DND-41 (cell line): ENCODE measurements around the gene HPS1.

ENCODE experiments used
- ATAC-seq: fragments of 200-7000 bp; cut with Tn5 transposase; 3 replicates; pipeline ENCODE4 v1.9.1; 2021; ENCODE audit warnings: low read depth; ENCODE audit not compliant: insufficient read depth
- DNase-seq: peaks from one replicate; pipeline ENCODE4 v3.0.0-alpha.2; 2020
- H2AFZ ChIP-seq: 2 replicates; pipeline ENCODE4 v1.6.0; 2012; ENCODE audit warnings: low read depth, low read length
- H3K27ac ChIP-seq: 2 replicates; pipeline ENCODE4 v1.5.1; 2012; ENCODE audit warnings: low read length, inconsistent platforms
- H3K27me3 ChIP-seq: fragments of 200-600 bp; sonication (generic); 2 replicates; pipeline ENCODE4 v1.6.0; 2012; ENCODE audit warnings: low read length, mild to moderate bottlenecking, inconsistent platforms; ENCODE audit not compliant: insufficient read depth, poor library complexity
- H3K36me3 ChIP-seq: 2 replicates; pipeline ENCODE4 v1.5.1; 2012; ENCODE audit warnings: low read length, inconsistent platforms; ENCODE audit not compliant: insufficient read depth
- H3K4me1 ChIP-seq: 2 replicates; pipeline ENCODE4 v1.5.1; 2012; ENCODE audit warnings: mild to moderate bottlenecking, low read length; ENCODE audit not compliant: insufficient read depth
- H3K4me2 ChIP-seq: 2 replicates; pipeline ENCODE4 v1.6.0; 2012; ENCODE audit warnings: mild to moderate bottlenecking, moderate library complexity, low read length, inconsistent platforms; ENCODE audit not compliant: insufficient read depth
- H3K4me3 ChIP-seq, 2 experiments: fragments of 200-600 bp in 1 of 2; shearing (Covaris generic) in 1 of 2; 2 replicates each; pipeline ENCODE4 v1.5.1; 2012 to 2016; ENCODE audit warnings: inconsistent platforms in 2 of 2, low read length in 2 of 2, mild to moderate bottlenecking in 2 of 2, low read depth in 1 of 2, moderate library complexity in 1 of 2
- H3K79me2 ChIP-seq: 2 replicates; pipeline ENCODE4 v1.6.0; 2012; ENCODE audit warnings: low read length, inconsistent platforms; ENCODE audit not compliant: insufficient read depth
- H3K9ac ChIP-seq: 2 replicates; pipeline ENCODE4 v1.6.0; 2012; ENCODE audit warnings: low read depth, mild to moderate bottlenecking, inconsistent platforms, low read length, moderate library complexity
- H3K9me3 ChIP-seq: 2 replicates; pipeline ENCODE4 v1.5.1; 2012; ENCODE audit warnings: low read length, moderate library complexity, mild to moderate bottlenecking, inconsistent platforms; ENCODE audit not compliant: insufficient read depth, severe bottlenecking
- H4K20me1 ChIP-seq: 2 replicates; pipeline ENCODE4 v1.6.0; 2012; ENCODE audit warnings: low read length; ENCODE audit not compliant: insufficient read depth
- CTCF ChIP-seq: IDR thresholded peaks from 2 replicates; pipeline ENCODE4 v1.5.1; 2012; ENCODE audit warnings: borderline replicate concordance, low read length, moderate library complexity, mild to moderate bottlenecking; ENCODE audit not compliant: poor library complexity, severe bottlenecking; ENCODE audit errors: extremely low read depth
- EZH2 ChIP-seq: IDR thresholded peaks from 3 replicates; pipeline ENCODE4 v1.6.1; 2012; ENCODE audit warnings: borderline replicate concordance, low read depth, mild to moderate bottlenecking, moderate library complexity, low read length, inconsistent platforms; ENCODE audit not compliant: severe bottlenecking

The HPS1 gene

GRCh38 chr10:98433881-98434732 lies 12.6 kb downstream of the HPS1 start:
- DNase-seq, result no peak
- no peak overlapping the region for H3K4me2 ChIP-seq
- H3K36me3 ChIP-seq, result peaks cover 77% of the 10 kb centered on the region

GRCh38 chr10:98433371-98433770 lies 13.4 kb downstream of the HPS1 start:
- no peaks in the 10 kb centered on the region for H3K79me2 ChIP-seq
- ATAC-seq (no peak), DNase-seq (no peak)
- TF ChIP-seq EZH2, result no peak
- no peak for TF ChIP-seq CTCF
- no peaks in the 10 kb centered on the region for H3K27me3 ChIP-seq
- peaks cover 18% of the 10 kb centered on the region for H3K9me3 ChIP-seq
- H3K36me3 ChIP-seq, result peaks cover 72% of the 10 kb centered on the region
- H2AFZ ChIP-seq, result no peak overlapping the region
- no peak overlapping the region for H3K9ac ChIP-seq
- no peak overlapping the region for H3K4me3 ChIP-seq
- H3K27ac ChIP-seq, result no peak overlapping the region
- H3K4me1 ChIP-seq, result no peaks in the 10 kb centered on the region
- no peaks in the 10 kb centered on the region; the same call in 1 of the 2 replicates for H4K20me1 ChIP-seq
- no peak overlapping the region for H3K4me2 ChIP-seq

More at GRCh38 chr10:98433881-98434732, 12.6 kb downstream of the HPS1 start:
- no peak for ATAC-seq
- TF ChIP-seq EZH2, result no peak
- no peak for TF ChIP-seq CTCF
- H3K4me1 ChIP-seq, result no peaks in the 10 kb centered on the region
- no peak overlapping the region for H2AFZ ChIP-seq
- H3K79me2 ChIP-seq, result no peaks in the 10 kb centered on the region
- no peaks in the 10 kb centered on the region for H3K27me3 ChIP-seq
- H3K4me3 ChIP-seq, result no peak overlapping the region
- no peaks in the 10 kb centered on the region; the same call in 1 of the 2 replicates for H4K20me1 ChIP-seq
- peaks cover 18% of the 10 kb centered on the region for H3K9me3 ChIP-seq
- no peak overlapping the region for H3K27ac ChIP-seq
- no peak overlapping the region for H3K9ac ChIP-seq

- Histone ChIP-seq H3K27ac (no peak overlapping the region), H3K4me2 (no peak overlapping the region), H3K4me1 (no peaks in the 10 kb centered on the region), H3K27me3 (no peaks in the 10 kb centered on the region), H2AFZ (no peak overlapping the region), H4K20me1 (no peaks in the 10 kb centered on the region; the same call in 1 of the 2 replicates), H3K4me3 (no peak overlapping the region), H3K79me2 (no peaks in the 10 kb centered on the region), H3K36me3 (peaks cover 80% of the 10 kb centered on the region), H3K9ac (no peak overlapping the region), H3K9me3 (peaks cover 18% of the 10 kb centered on the region)
- ATAC-seq (no peak), DNase-seq (no peak)
- TF ChIP-seq CTCF (no peak), EZH2 (no peak)
Measured at GRCh38 chr10:98432330-98432729, 14.4 kb downstream of the HPS1 start.
